DLD1 (cell line): ENCODE data around the gene ATXN7.

Experiments used
- in situ Hi-C: cut with HindIII; loops from 2 replicates; pipeline ENCODE4 v1.10.0; 2017; ENCODE audit warnings: low sequenced_read_pairs

Gene ATXN7

GRCh38 chr3:64042952-64043351, 179.3 kb downstream of the ATXN7 start:
- in situ Hi-C loops = loop anchor here (25.0 kb wide), 1 partner anchor 419 kb away; no protein-coding TSS in a partner anchor

GRCh38 chr3:64046592-64046991, 182.9 kb downstream of the ATXN7 start:
- in situ Hi-C loops = loop anchor here (25.0 kb wide), 1 partner anchor 416 kb away; no protein-coding TSS in a partner anchor

GRCh38 chr3:64046996-64047594, 183.4 kb downstream of the ATXN7 start:
- in situ Hi-C loops = loop anchor here (25.0 kb wide), 1 partner anchor 415 kb away; no protein-coding TSS in a partner anchor

GRCh38 chr3:64047787-64048186, 184.1 kb downstream of the ATXN7 start:
- in situ Hi-C loops = loop anchor here (25.0 kb wide), 1 partner anchor 415 kb away; no protein-coding TSS in a partner anchor

DNA sequence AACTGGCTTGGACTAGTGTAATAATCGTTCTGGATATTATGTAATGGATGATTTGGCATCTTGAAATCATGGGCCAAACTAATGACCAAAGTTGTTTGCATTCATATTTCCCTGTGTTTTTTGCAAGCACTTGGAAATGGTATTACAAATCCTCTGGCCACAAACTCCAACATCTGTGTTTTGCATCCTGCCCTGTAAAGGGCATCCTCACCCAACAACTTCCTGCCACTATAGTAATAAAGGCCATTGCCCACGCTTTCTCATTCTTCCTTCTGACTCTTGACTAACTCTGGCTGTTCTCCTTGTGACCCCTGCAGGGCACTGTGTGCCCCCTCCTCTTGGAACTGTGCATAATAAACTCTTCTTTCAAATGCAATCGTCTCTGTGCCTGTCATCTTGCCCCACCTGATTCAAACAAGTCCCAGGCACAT, 185.0 kb downstream of the ATXN7 start:
- in situ Hi-C loops = loop anchor here (25.0 kb wide), 1 partner anchor 414 kb away; no protein-coding TSS in a partner anchor

DNA sequence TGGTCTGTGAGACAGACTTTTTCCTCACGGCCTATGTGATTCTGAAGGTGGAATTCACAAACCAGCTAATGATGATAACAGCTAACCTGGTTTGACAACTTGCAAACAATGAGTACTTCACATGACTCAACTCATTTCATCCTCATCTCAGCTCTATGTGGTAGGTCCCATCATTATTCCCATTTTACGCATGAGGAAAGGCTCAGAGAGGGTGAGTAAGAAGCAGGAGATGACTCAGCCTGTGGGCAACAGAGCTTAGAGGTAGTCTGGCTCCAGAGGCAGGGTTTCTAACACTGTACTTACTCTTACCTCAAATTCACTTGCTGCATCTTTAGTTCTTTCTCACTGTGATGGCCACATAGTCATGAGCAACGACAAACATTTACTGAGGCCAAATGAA, 185.5 kb downstream of the ATXN7 start:
- in situ Hi-C loops = loop anchor here (25.0 kb wide), 1 partner anchor 413 kb away; no protein-coding TSS in a partner anchor

GRCh38 chr3:64049832-64050231, 186.2 kb downstream of the ATXN7 start:
- in situ Hi-C loops = loop anchor here (25.0 kb wide), 1 partner anchor 412 kb away; no protein-coding TSS in a partner anchor
